ENCODE measurements around the gene ADAMTS6. TPM values are rescaled to one million over a fixed set of nuclear protein-coding genes. Genes with fewer than 3 reads are reported as not detected.

Gene ADAMTS6
- total and polyA plus RNA-seq, 2 experiments from 2014 or later: 0.78 to 2.0 TPM

DNA sequence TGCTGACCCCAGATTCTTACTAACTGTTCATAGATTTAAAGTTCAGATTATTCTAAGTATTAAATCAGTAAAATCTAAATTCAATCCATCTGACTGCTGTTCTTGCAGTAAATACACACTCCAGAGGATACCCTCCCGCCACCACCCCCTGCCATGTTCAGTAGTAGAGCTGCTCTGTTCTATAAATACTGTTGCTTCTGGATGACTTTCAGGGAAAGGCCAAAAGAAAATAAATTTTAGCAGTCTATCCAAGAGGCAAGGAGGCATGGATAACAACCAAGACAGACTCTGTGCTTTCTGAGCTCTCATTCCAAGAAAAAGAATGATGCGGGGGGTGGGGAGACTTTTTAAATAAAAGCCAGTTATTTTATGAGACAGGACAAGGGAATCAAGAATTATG lies 115.1 kb downstream of the ADAMTS6 start:
- H3K79me2 ChIP-seq (replicated peaks; ENCODE audit: insufficient read depth): no peaks in the 10 kb centered on the region
- Mint-ChIP-seq H3K36me3 (ENCODE audit: low read depth) (no peaks in the 10 kb centered on the region), H3K9me3 (peaks cover 3% of the 10 kb centered on the region; the same call in 2 of the 3 replicates), H3K27ac (no peak overlapping the region), H3K4me1 (peaks cover 32% of the 10 kb centered on the region; the same call in 2 of the 3 replicates), H3K27me3 (ENCODE audit: insufficient read depth, low read depth, poor library complexity) (peaks cover 2% of the 10 kb centered on the region), H3K4me3 (no peak overlapping the region)
- no peak overlapping the region for H3K4me2 ChIP-seq
- no peak overlapping the region for H3K4me3 ChIP-seq
- no peak overlapping the region for H2AFZ ChIP-seq
- no peak for DNase-seq (ENCODE audit: low spot score)
- ATAC-seq: no peak
- H3F3A ChIP-seq (replicated peaks; ENCODE audit: low read depth): no peaks in the 10 kb centered on the region
- peaks cover 18% of the 10 kb centered on the region for H3K4me1 ChIP-seq (ENCODE audit: insufficient read depth)
- H3K36me3 ChIP-seq (ENCODE audit: insufficient read depth): no peaks in the 10 kb centered on the region
- no peaks in the 10 kb centered on the region for H3K27me3 ChIP-seq (ENCODE audit: insufficient read depth)
- TF ChIP-seq EZH2phosphoT487 (IDR thresholded peaks at IDR 0.05; ENCODE audit: unreplicated experiment) (no peak), POLR2AphosphoS5 (IDR thresholded peaks at IDR 0.05; ENCODE audit: low read depth) (no peak), ZNF331 (CRISPR knock-in tag; IDR thresholded peaks at IDR 0.05; ENCODE audit: low read depth) (no peak), ZNF114 (CRISPR knock-in tag; IDR thresholded peaks at IDR 0.05) (no peak), CTCF (conservative IDR thresholded peaks at IDR 0.05; ENCODE audit: low read depth in 2 of 2) (no peak), ZNF462 (CRISPR knock-in tag; IDR thresholded peaks at IDR 0.05) (no peak), NANOG (IDR thresholded peaks at IDR 0.05; ENCODE audit: borderline replicate concordance) (no peak), JUNB (IDR thresholded peaks at IDR 0.05; ENCODE audit: unreplicated experiment) (no peak), STAT1 (IDR thresholded peaks at IDR 0.05; ENCODE audit: unreplicated experiment) (no peak), CREB1 (CRISPR knock-in tag; IDR thresholded peaks at IDR 0.05; ENCODE audit: low read depth) (no peak), EZH2 (IDR thresholded peaks at IDR 0.05; ENCODE audit: low read depth, unreplicated experiment) (no peak), ETS1 (IDR thresholded peaks at IDR 0.05) (no peak)
- TF ChIP-seq, protein P1, sequence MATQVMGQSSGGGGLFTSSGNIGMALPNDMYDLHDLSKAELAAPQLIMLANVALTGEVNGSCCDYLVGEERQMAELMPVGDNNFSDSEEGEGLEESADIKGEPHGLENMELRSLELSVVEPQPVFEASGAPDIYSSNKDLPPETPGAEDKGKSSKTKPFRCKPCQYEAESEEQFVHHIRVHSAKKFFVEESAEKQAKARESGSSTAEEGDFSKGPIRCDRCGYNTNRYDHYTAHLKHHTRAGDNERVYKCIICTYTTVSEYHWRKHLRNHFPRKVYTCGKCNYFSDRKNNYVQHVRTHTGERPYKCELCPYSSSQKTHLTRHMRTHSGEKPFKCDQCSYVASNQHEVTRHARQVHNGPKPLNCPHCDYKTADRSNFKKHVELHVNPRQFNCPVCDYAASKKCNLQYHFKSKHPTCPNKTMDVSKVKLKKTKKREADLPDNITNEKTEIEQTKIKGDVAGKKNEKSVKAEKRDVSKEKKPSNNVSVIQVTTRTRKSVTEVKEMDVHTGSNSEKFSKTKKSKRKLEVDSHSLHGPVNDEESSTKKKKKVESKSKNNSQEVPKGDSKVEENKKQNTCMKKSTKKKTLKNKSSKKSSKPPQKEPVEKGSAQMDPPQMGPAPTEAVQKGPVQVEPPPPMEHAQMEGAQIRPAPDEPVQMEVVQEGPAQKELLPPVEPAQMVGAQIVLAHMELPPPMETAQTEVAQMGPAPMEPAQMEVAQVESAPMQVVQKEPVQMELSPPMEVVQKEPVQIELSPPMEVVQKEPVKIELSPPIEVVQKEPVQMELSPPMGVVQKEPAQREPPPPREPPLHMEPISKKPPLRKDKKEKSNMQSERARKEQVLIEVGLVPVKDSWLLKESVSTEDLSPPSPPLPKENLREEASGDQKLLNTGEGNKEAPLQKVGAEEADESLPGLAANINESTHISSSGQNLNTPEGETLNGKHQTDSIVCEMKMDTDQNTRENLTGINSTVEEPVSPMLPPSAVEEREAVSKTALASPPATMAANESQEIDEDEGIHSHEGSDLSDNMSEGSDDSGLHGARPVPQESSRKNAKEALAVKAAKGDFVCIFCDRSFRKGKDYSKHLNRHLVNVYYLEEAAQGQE (IDR thresholded peaks at IDR 0.05; ENCODE audit: unreplicated experiment): no peak
- no peaks in the 10 kb centered on the region for H3K9me2 ChIP-seq (ENCODE audit: insufficient read depth)
- H4K20me1 ChIP-seq (replicated peaks; ENCODE audit: insufficient read depth): no peaks in the 10 kb centered on the region
- no peak overlapping the region for H3K27ac ChIP-seq (ENCODE audit: low read depth)

Measured in GM23338 (cell line).